Body of pancreas (tissue), 4 donors: Measurements from ENCODE around the gene SORCS2. TPM values are rescaled to one million over a fixed set of nuclear protein-coding genes. Genes with fewer than 3 reads are reported as not detected.

Experiments used
- ATAC-seq: fragments of 150-250 bp; one replicate; pipeline ENCODE4 v1.9.1; 2016
- DNase-seq, 4 donors: peaks; one replicate each; pipeline ENCODE4 v3.0.0-alpha.2; 2019
- H3K27ac ChIP-seq, 4 donors: fragments of 200-600 bp; sonication (generic); 1 replicate in 3 of 4; 2 replicates in 1 of 4; pipeline versions ENCODE4 v1.5.1 to v1.6.1; 2016 to 2019; ENCODE audit warnings: mild to moderate bottlenecking in 1 of 4, mixed read lengths in 1 of 4, moderate library complexity in 1 of 4
- H3K27me3 ChIP-seq, 2 donors: fragments of 200-600 bp; sonication (generic); one replicate each; pipeline ENCODE4 v1.6.0; 2016; ENCODE audit warnings: mild to moderate bottlenecking in 1 of 2
- H3K36me3 ChIP-seq, 2 donors: fragments of 200-600 bp; sonication (generic); replicated peaks in 1 of 2; 2 replicates each; pipeline ENCODE4 v1.5.1; 2016; ENCODE audit warnings: low read depth in 2 of 2; ENCODE audit not compliant: insufficient read depth in 1 of 2
- H3K4me1 ChIP-seq: fragments of 200-600 bp; sonication (generic); one replicate; pipeline ENCODE4 v1.6.0; 2016
- H3K4me3 ChIP-seq, 2 donors: fragments of 200-600 bp; sonication (generic); 1 replicate in 1 of 2; 2 replicates in 1 of 2; pipeline ENCODE4 v1.5.1; 2016 to 2019
- H3K9me3 ChIP-seq, 3 donors: fragments of 200-600 bp; sonication (generic); 1 replicate in 2 of 3; 2 replicates in 1 of 3; pipeline ENCODE4 v1.5.1; 2016
- POLR2A ChIP-seq, 3 donors: fragments of 450-650 bp; IDR thresholded peaks; one replicate each; pipeline ENCODE4 v1.6.1; 2016; ENCODE audit warnings: antibody characterized with exemption in 3 of 3, mild to moderate bottlenecking in 2 of 3
- WGBS, 2 donors: methylation state at CpG; one replicate each; pipeline ENCODE4 v1.1.5; 2017; 5-methylcytosine and 5-hydroxymethylcytosine counted together
- intact Hi-C: fragments of 100-400 bp; cut with DNase I; formaldehyde crosslinking; loops from one replicate; pipeline ENCODE4 v1.15.1; 2023
- total RNA-seq, 2 donors: library from RNA; depleted of rRNA; stranded (reverse); fragments of >200 nt; gene quantifications; one replicate each; pipeline ENCODE4 v1.1.0, GENCODE V29; 2016
- TF ChIP-seq, protein P1 (sequence below), 7 experiments: fragments of 450-650 bp in 4 of 7; fragments of 200-600 bp in 3 of 7; sonication (generic) in 3 of 7; IDR thresholded peaks; one replicate each; pipeline ENCODE4 v1.5.1; 2016 to 2019; ENCODE audit warnings: antibody characterized with exemption in 7 of 7

SORCS2 gene
- total RNA-seq, 2 donors from 2014 or later = 0.26 to 0.33 TPM

DNA sequence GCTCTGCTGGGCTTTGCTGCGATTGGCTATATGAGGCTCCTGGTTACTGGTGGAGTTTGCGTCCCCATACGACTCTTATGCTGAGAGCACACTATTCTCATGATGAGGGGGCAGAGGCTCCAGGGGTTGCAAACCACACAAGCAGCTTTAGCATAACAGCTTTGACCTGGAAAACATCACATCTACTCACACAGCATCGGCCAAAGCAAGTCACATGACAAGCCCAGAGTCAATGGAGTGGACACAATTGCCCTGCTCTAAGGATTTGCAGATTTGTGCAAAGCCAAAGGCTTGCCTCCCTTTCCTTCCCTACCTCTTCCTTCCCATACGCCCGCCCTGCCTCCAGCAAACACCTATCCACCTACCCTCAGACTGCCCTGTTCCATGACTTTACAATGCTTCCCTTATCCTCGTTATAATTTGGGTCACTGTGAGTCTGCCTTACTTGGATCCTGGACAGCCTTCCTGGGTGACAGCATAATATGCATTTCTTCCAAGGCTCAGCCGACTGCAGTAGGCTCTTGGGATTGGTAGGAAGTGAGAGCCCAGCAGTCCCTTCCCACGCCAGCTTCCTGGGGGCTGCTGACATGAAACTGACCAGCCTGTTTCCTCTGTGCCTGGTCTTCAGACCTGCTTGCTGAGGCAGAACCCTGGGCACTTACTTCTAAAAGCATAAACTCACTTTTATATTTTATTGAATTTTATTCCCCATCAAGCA, 450.6 kb downstream of the SORCS2 start:
- DNase-seq (no peak), ATAC-seq (no peak)
- no peaks in the 10 kb centered on the region for H3K27me3 ChIP-seq
- H3K9me3 ChIP-seq = peaks cover 0 to 11% (median 0%) of the 10 kb centered on the region in 3 donors
- 42 to 49% methylated on average over 9 of the region's 9 CpGs for WGBS, 2 donors
- TF ChIP-seq, protein P1, sequence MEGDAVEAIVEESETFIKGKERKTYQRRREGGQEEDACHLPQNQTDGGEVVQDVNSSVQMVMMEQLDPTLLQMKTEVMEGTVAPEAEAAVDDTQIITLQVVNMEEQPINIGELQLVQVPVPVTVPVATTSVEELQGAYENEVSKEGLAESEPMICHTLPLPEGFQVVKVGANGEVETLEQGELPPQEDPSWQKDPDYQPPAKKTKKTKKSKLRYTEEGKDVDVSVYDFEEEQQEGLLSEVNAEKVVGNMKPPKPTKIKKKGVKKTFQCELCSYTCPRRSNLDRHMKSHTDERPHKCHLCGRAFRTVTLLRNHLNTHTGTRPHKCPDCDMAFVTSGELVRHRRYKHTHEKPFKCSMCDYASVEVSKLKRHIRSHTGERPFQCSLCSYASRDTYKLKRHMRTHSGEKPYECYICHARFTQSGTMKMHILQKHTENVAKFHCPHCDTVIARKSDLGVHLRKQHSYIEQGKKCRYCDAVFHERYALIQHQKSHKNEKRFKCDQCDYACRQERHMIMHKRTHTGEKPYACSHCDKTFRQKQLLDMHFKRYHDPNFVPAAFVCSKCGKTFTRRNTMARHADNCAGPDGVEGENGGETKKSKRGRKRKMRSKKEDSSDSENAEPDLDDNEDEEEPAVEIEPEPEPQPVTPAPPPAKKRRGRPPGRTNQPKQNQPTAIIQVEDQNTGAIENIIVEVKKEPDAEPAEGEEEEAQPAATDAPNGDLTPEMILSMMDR (IDR thresholded peaks at IDR 0.05) = no peak
- H3K27ac ChIP-seq = no peak overlapping the region
- H3K4me1 ChIP-seq = no peaks in the 10 kb centered on the region
- intact Hi-C loops = no loop called here
- no peak overlapping the region for H3K4me3 ChIP-seq
- H3K36me3 ChIP-seq = no peaks in the 10 kb centered on the region

DNA sequence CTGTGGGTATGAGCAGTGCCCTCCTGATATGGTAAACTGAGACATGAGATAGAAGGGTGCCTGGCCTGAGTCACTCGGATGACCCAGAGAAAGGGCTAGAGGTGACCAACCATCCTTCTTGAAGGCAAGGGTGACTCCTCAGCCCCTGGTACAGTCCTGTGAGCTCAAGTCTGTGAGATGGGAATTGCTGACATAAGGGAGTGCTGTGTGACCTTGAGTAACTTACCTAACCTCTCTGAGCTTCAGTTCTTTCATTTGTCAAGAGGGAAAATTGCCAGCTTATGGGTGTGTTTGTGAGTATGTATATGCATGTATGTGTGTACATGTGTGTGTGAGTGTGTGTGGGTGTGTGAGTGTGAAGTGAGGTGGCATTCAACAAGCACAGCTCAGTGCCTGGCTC, 452.8 kb downstream of the SORCS2 start:
- Histone ChIP-seq H3K4me1 (no peaks in the 10 kb centered on the region), H3K27me3 (no peaks in the 10 kb centered on the region), H3K27ac (no peak overlapping the region), H3K9me3 (peaks cover 0 to 11% (median 0%) of the 10 kb centered on the region in 3 donors), H3K4me3 (no peak overlapping the region), H3K36me3 (no peaks in the 10 kb centered on the region)
- 93% methylated on average over 1 of the region's 1 CpG for WGBS, 2 donors
- intact Hi-C loops = no loop called here
- ATAC-seq (no peak), DNase-seq (no peak)
- no peak for TF ChIP-seq POLR2A (IDR thresholded peaks at IDR 0.05)
- TF ChIP-seq, protein P1 (IDR thresholded peaks at IDR 0.05) = no peak

DNA sequence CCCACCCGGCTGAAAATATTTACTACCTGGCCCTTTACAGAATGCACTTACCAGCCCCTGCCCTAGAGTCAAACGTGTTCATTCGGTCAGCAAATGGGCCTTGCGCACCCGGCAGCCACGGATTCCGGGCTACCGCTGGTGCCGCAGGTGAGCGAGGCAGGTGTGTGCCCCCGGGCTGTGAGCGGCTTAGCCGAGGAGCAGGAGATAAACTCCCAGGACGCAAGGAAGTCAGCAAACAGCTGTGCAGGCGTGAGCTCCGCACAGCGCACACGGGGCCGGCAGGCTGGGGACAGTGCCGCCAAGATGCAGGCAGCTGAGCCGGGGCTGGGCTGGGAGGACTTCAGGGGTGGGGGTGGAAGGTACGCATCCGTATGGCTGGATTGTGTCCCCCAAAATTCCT, 453.6 kb downstream of the SORCS2 start:
- Histone ChIP-seq H3K4me1 (no peaks in the 10 kb centered on the region), H3K4me3 (no peak overlapping the region), H3K27ac (no peak overlapping the region), H3K36me3 (no peaks in the 10 kb centered on the region), H3K9me3 (peaks cover 0 to 11% (median 0%) of the 10 kb centered on the region in 3 donors), H3K27me3 (no peaks in the 10 kb centered on the region)
- intact Hi-C loops = no loop called here
- WGBS, 2 donors = 76 to 81% methylated on average over 19 to 23 of the region's 23 CpGs
- DNase-seq (no peak), ATAC-seq (no peak)
- TF ChIP-seq POLR2A (IDR thresholded peaks at IDR 0.05) = no peak
- TF ChIP-seq, protein P1 (IDR thresholded peaks at IDR 0.05) = no peak

DNA sequence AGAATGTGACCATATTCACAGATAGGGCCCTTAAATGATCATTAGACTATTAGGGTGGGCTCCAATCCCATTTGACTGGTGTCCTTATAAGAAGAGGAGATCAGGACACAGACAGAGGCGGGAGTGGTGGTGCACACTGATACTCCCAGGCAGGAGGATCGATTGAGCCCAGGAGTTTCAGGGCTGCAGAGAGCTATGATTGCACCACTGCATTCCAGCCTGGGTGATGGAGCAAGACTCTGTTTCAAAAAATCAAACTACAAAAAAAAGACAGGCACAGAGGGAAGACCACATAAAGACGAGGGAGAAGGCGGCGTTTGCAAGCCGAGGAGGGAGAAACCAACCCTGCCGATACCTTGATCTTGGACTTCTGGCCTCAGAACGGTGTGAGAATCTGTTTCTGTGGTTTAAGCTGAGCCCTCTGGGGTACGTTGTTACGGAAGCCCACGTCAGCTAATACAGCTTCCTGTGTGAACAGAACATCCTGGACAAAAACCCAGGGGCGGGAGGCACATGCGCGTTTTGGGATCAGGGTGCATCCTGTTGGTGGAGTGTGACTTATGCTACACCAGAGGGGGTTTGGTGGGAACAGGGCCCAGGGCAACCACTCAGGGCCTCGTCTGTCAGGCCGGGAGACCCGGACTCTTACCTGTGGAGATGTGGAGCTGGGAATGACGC, 454.2 kb downstream of the SORCS2 start:
- peaks cover 0 to 11% (median 0%) of the 10 kb centered on the region in 3 donors for H3K9me3 ChIP-seq
- no peaks in the 10 kb centered on the region for H3K27me3 ChIP-seq
- 65 to 72% methylated on average over 18 of the region's 18 CpGs for WGBS, 2 donors
- no peak overlapping the region for H3K4me3 ChIP-seq
- no peak for TF ChIP-seq POLR2A (IDR thresholded peaks at IDR 0.05)
- TF ChIP-seq, protein P1 (IDR thresholded peaks at IDR 0.05) = no peak
- ATAC-seq (no peak), DNase-seq (peak in 1 of 4 donors; percentile 49)
- no peak overlapping the region for H3K27ac ChIP-seq
- intact Hi-C loops = no loop called here
- no peaks in the 10 kb centered on the region for H3K36me3 ChIP-seq
- no peaks in the 10 kb centered on the region for H3K4me1 ChIP-seq
